ENCODE measurements around the gene EMP2.

- no peak for TF ChIP-seq CTCF (IDR thresholded peaks at IDR 0.05)
- no peak for TF ChIP-seq POLR2A (IDR thresholded peaks at IDR 0.05)
Observed at GRCh38 chr16:10600782-10601443, 20.5 kb upstream of the EMP2 start.

Data from vagina (tissue), 2 donors.